Measurements from ENCODE around the gene MYH13. TPM values are rescaled to one million over a fixed set of nuclear protein-coding genes. Genes with fewer than 3 reads are reported as not detected.

The MYH13 gene
- total RNA-seq, 1 donor from 2014 or later = 1.4 TPM

Other genes with a start within 250 kb of the MYH13 start
- 144 TPM for gene GAS7, start 174.4 kb downstream of the MYH13 start, total RNA-seq
- gene MYH8, start 48.9 kb upstream of the MYH13 start, total RNA-seq = 4,616 TPM
- 0.72 TPM for gene MYH4, start 96.6 kb upstream of the MYH13 start, total RNA-seq
- gene MYH1, start 145.5 kb upstream of the MYH13 start, total RNA-seq = 15.4 TPM
- 1,036 TPM for gene MYH2, start 176.7 kb upstream of the MYH13 start, total RNA-seq

Measured in tongue (tissue), 1 donor.